Occipital lobe (tissue), 2 donors: Measurements from ENCODE around the gene APBA1. TPM values are rescaled to one million over a fixed set of nuclear protein-coding genes. Genes with fewer than 3 reads are reported as not detected.

Experiments used
- DNase-seq: peaks from one replicate; lab custom pipeline; 2025; lab: John Stamatoyannopoulos, UW
- total RNA-seq: library from RNA; depleted of rRNA; stranded (reverse); fragments of >200 nt; gene quantifications from one replicate; pipeline ENCODE4 v1.2.3, GENCODE V29; 2014

Gene APBA1
- 29.0 TPM for total RNA-seq

GRCh38 chr9:69671879-69672595, at the start of gene APBA1:
APBA1 (minus strand) TSS chr9:69672371.
- DNase-seq, result peak; percentile 80

DNA sequence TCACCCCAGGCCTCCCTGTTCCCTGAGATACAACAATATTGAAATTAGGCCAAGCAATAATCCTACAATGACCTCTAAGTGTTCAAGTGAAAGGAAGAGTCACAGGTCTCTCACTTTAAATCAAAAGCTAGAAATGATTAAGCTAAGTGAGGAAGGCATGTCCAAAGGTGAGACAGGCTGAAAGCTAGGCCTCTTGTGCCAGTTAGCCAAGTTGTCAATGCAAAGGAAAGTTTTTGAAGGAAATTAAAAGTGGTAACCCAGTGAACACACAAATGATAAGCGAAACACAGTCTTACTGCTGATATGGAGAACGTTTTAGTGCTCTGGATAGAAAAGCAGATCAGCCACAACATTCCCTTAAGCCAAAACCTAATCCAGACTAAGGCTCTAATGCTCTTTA, 47.8 kb upstream of the APBA1 start:
- DNase-seq, result no peak

DNA sequence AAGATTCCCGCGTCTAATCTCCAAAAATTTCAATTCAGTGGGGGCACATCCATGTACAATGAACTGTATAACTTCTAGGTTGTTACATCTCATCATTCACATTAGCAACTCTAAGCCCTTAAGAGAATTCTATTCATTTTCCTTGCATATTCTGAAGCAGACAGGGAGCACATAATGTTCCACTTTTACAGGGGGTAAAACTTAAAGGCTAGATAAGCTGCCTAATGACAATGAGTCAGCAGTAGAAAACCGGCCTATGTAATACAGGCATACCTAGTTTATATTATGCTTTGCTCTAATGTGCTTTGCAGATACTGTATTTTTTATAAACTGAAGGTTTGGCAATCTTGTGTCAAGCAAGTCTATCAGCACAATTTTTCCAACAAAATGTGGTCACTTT, 47.2 kb upstream of the APBA1 start:
- no peak for DNase-seq

DNA sequence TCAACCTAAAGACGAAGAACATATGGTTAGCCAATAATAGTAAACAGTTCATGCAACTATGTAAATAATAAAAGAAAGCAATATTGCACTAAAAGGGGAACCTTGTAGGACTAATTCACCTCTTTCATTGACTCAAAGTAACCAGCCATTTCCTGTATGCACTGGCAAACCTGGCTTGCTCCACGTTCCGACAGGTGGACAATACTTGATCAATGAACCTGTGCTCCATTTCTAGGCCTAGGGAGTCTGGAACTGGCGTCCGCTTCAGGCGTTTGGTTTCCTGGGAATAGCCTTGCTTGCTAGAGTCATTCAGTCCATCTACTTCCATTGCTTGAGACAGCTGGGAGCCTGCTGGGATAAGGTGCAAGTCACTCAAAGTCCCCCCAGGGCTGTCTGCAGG, 46.0 kb upstream of the APBA1 start:
- no peak for DNase-seq

- no peak for DNase-seq
Observed at GRCh38 chr9:69715825-69716224, 43.7 kb upstream of the APBA1 start.

- DNase-seq, result no peak
Observed at GRCh38 chr9:69715096-69715495, 42.9 kb upstream of the APBA1 start.

DNA sequence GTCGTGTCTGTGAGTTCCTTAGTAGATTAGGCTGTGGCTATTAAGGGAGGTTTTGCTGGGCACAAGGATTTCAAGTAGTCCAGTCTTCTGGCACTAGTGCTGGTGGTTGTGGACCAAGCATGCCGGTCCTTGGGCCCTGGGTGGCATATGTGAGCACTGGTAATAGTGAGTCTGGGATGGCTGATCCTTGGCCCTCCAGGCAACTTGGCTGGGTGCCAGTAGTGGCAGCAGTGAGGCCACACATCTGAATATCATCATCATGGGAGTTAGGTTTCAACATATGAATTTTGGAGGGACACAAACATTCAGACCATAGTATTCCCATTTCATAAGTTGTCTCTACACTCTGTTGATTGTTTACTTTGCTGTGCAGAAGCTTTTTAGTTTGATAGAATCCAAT, 25.3 kb upstream of the APBA1 start:
- no peak for DNase-seq

GRCh38 chr9:69696802-69697201, 24.6 kb upstream of the APBA1 start:
- no peak for DNase-seq

DNA sequence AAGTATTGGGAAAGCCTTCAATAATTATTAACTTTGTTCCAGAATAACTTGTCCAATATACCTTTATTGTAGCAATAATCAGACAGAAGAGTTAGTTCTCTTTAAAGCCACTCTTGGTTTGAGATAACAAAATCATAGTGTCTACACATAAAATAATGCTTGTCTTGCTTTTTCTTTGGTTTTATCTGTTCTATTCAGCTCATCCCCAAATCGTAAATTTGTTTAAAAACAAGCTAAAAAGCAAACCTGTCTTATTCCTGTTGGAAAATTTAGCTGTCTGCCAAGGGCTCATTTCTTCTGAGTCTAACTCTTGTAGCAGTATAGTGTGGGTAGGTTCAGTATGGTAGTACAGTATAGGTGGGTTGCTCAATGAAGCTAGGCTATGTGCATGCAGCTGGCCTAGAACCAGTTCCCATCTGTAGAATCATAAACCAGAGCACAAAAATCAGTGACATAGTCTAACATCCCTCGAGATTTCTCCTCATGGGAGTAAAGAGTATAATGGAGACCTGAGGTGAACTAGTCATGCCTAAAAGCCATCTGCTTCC, 17.9 kb upstream of the APBA1 start:
- no peak for DNase-seq

- no peak for DNase-seq
Observed at GRCh38 chr9:69683927-69684326, 11.8 kb upstream of the APBA1 start.

DNA sequence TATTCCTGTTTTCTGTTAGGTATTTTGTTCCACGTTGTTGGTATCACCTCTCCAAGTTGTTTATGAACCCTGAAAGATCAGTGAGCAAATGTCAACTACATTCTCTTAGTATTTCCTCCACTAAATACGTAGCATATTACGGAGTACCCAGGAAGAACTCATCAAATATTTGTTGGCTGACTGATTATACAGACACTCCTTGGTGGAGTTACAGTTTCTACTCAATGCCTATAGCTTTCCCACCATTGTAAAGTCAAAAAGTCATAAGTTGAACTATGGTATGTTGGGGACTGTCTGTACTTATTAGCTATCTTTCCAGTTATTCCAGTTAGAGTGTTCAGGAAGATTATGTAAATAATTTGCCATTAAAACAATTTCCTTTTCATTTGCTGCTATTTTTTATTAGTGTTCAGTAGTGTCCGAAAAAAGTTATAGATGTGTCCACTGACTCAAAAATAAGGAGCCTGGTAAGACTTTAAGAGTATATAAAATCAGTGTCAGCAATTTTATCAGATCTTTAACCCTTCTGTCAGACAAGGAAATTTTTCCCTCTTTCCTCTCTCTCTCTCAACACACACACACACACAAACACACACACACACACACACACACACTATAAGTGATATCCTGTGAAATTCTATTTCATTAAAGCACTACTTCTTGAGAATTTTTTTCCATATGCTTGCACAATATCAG, 6.8 kb upstream of the APBA1 start:
- no peak for DNase-seq

DNA sequence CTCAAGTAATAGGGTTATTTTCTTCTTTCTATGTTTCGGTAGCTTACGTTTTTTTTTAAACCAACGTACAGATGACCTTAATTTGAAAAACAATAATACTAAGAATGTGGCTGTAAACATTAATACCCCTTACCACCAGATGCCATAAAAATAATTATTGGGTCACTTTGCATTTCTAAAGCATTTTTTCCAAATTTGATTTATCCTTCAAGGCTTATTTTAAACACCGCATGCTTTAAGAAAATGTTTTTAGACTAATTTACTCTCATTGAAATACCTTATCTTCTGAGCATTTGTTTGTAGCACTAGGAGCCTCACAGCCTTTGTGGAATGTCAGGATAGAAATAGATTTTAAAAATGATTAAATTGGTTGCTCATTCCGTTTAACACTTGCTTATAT, 5.8 kb upstream of the APBA1 start:
- DNase-seq, result no peak

DNA sequence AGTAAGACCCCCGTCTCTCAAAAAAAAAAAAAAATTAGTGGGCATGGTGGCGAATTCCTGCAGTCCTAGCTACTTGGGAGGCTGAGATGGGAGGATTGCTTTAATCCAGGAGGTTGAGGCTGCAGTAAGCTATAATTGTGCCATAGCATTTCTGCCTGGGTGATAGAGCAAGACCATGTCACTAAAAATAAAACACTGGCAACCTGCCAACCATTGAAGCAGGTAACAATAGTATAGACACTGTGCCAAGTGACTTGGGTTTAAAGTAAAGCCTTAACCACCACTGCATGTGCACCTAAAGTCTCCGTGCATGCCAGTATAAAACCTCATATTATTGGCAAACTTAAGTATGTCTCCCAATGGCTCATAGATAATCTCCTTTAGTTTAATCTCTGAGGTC, 3.4 kb upstream of the APBA1 start:
- no peak for DNase-seq

DNA sequence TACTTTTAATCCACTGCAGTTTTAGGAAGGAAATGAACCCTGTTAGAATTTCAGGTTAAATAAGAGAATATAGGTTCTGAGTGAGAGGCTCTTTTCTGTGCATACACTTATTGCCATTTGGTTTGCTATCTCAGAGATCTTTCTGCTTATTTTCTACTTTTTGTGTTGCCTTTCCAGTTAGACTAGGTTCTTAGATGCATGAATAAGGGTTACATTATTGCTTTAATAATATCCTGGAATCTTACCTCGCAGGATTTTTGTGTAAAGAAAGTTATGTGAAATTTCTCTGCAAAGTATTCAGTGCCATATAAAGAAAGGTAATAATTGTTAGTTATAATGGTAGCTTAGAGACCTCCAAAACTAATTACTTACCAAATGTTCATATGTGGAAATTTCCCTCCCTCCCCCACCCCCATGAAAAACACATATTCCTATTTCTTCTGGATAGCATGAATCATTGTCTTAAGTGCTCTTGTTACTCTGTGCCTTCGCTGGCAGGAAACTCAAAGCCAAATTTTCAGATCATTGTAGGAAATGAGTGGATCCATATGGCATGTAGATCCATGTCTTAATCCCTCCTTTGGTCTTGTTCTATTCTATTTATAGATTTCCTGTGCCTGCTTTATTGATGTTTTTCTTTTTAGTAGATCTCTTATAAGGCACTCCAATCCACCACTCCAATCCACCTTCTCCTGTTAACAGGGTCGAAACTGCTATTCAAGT, 2.7 kb upstream of the APBA1 start:
- no peak for DNase-seq

DNA sequence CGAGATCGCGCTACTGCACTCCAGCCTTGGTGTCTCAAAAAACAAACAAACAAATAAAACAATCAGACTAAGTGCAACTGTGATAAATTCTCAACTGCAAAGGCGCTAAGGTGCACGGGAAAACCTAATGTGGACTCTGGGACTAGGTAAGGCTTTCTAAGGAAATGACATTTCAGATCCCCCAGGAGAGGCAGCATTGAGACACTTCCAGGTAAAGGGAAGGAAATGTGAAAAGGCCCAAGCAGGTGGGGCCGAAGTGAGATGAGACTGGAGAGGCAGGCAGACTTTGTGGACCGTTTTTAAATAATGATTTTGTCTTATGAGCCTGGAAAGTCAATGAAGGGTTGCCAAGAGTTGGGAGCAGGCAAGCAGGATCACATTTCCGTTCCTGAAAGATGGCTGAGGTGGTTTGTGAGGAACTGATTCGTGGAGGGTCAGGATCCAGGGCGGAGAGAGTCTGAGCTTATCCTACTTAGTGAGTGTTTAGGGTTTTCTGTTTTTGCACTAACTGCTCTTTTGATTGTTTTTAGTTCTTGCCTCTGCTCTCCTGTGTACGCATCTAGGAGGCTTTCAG, 2.0 kb upstream of the APBA1 start:
- DNase-seq, result no peak

GRCh38 chr9:69673311-69673640, 1.1 kb upstream of the APBA1 start:
- DNase-seq, result no peak

GRCh38 chr9:69672596-69673310, 582 bp upstream of the APBA1 start:
- peak; percentile 84 for DNase-seq

DNA sequence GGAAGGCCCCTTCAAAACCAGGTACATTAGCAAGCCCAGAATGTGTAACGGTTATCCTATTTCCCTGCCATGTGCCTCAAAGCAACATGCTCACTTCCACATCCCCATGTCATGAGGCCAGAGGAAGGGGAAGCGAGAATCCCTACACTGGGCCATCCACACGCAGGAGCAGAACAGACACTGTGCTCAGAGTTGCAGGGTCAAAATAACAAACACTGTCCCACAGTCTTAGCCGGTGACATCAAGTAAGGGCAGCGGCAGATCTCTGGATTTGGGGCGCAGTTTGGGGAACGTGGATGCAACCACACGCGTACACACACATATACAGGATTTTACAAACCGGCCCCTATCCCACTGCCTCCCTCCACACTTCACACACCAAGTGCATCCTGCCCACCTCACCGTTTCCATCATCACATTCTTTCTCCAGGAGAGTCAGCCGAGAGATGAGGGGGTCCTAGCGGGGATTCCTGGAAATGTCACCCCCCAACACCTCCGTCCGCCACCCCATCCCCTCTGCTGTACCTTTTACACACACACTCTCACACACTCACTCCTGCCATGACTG, 776 bp downstream of the APBA1 start:
- peak; percentile 28 for DNase-seq

DNA sequence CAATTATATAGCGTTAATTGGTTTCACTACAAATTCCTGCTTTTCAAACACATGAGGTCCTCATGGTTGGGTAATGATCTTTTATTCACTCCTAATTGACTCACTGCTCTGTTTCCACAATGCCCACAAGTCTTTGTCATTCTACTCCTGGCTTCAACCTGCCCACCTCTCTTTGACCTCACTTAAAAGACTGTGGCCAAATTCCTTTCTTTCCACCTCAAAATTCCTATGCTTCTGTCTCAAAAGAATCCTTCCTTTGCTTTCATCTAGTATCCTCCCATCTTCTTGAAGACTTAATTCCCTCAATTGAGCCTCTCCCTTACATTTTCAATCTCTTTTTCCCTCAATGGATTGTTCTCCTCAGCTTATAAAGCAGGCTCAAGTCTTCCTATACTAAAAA, 4.9 kb downstream of the APBA1 start:
- DNase-seq, result no peak

DNA sequence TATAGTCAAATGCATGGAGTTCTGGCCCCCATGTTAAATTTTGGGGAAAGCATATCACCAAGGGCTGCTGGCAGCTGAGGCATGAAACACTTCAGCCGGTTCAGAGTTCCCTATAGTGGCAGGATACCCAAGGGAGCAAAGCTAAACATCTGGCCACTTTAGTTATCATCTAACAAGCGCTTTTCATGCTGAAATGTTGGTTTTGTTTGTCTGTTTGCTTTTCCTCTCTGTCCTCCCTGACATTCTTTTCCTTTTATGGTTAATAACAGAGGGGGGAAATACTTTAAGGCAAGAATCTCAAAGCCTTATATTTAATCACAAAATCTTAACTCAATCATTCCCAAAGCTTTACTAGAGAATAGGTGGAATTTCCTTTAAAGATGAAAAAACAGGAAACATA, 11.9 kb downstream of the APBA1 start:
- no peak for DNase-seq

DNA sequence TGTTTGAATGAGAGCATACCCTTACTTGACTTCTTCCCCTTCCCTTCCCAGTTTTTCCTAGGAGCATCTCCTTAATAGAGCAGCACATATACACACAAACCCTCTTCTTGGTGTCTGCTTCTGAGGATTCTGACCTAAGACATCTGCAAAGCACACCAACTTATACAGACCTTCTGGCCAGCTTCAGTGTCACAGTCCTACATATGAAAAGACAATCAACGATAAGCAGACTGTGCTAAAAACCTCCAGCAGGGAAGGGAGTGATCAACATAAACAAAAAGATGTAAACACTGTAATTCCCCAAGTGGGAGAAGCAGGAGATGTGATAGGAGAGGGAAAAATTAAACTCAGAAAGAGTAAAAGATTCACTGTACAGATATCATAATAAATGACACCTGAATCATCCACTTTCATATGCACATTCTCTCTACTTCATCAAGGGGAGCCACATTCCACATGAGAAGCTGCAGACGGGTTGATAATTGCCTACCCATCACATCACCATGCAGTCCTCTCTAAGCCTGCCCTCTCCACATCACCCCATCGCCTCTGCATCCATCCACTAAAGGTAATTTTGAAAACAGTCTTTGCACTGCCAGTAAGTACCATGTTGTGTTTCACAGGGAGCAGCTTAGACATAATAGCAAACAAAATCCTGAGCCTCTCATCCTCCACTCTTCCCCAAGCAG, 13.0 kb downstream of the APBA1 start:
- no peak for DNase-seq
